A549 treated with dexamethasone at 1 μM for 4 hours (cell line): ENCODE data around the gene KLHL42. TPM values are rescaled to one million over a fixed set of nuclear protein-coding genes. Genes with fewer than 3 reads are reported as not detected.

Experiments
- total RNA-seq: library from RNA; stranded (reverse); fragments of 200-300 nt; extraction: Qiagen RNA extraction; gene quantifications from 5 replicates; pipeline ENCODE4 v1.2.3, GENCODE V29; 2022

KLHL42 gene, protein sequence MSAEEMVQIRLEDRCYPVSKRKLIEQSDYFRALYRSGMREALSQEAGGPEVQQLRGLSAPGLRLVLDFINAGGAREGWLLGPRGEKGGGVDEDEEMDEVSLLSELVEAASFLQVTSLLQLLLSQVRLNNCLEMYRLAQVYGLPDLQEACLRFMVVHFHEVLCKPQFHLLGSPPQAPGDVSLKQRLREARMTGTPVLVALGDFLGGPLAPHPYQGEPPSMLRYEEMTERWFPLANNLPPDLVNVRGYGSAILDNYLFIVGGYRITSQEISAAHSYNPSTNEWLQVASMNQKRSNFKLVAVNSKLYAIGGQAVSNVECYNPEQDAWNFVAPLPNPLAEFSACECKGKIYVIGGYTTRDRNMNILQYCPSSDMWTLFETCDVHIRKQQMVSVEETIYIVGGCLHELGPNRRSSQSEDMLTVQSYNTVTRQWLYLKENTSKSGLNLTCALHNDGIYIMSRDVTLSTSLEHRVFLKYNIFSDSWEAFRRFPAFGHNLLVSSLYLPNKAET
- total RNA-seq, result 14.4 to 23.2 TPM (median 19.4 TPM) in 5 replicates

DNA sequence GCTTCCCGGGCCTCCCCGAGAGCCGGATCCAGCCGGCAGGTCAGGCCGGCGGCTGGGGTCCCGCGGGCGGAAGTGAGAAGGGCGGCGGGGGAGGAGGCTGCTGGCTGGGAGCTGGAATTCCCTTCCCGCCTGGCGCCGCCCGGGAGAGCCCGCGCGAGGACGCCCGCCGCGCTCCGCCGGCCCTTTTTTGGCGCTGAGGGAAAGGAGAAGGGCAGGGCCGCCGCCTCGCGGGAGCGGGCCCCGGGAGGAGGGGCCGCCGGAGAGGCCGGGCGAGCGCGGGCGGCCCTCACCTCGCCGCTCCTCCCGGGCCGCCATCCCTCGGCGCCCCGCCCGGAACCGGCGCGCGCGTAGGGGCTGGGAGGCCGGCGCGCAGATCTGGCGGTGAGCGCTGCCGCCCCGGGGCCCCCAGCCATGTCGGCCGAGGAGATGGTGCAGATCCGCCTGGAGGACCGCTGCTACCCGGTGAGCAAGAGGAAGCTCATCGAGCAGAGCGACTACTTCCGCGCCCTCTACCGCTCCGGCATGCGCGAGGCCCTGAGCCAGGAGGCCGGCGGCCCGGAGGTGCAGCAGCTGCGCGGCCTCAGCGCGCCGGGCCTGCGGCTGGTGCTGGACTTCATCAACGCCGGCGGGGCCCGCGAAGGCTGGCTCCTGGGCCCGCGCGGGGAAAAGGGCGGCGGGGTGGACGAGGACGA lies at the start of gene KLHL42, which contains the start of gene MANSC4:
Gene KLHL42 (plus strand): TSS at position 314 of the 692 bp plus-strand sequence. CDS start 98 bp downstream, at position 412.
Gene MANSC4 (minus strand): TSS at position 317 of the 692 bp plus-strand sequence. CDS start 8,960 bp downstream, outside the sequence.

Other genes with a start within 250 kb of the KLHL42 start
- gene REP15, start 83.8 kb upstream of the KLHL42 start, total RNA-seq, result 0.28 to 0.62 TPM (median 0.40 TPM) in 5 replicates
- gene MRPS35, start 69.4 kb upstream of the KLHL42 start, total RNA-seq, result 83.2 to 101 TPM (median 87.6 TPM) in 5 replicates
- not detected in 5 replicates for gene MANSC4, start within 50 bp of the KLHL42 start, total RNA-seq
- 11.9 to 14.2 TPM (median 12.3 TPM) in 5 replicates for gene PTHLH, start 192.5 kb downstream of the KLHL42 start, total RNA-seq